Activated CD4-positive, alpha-beta T cell treated with anti-CD3 and anti-CD28 coated beads, Interleukin-2, amount 10 ng/mL, durations not matched to agents 7 days and 5 days (primary cell): ENCODE results near the gene APBB2. TPM values are rescaled to one million over a fixed set of nuclear protein-coding genes. Genes with fewer than 3 reads are reported as not detected.

Experiments
- CTCF ChIA-PET: fragments of 350-600 bp; sonication (Branson Sonifier 250); formaldehyde crosslinking; loops from one replicate; lab custom pipeline; 2021; ENCODE audit warnings: antibody characterized with exemption; lab: Charles Lee
- POLR2A ChIA-PET: fragments of 350-600 bp; sonication (Branson Sonifier 250); formaldehyde crosslinking; loops from one replicate; lab custom pipeline; 2021; ENCODE audit warnings: antibody characterized with exemption; lab: Charles Lee
- DNase-seq: peaks from one replicate; pipeline ENCODE4 v3.0.0-alpha.2; 2020
- H3K27ac Mint-ChIP-seq: one replicate; pipeline ENCODE4 v1.8.0; 2021; ENCODE audit warnings: mild to moderate bottlenecking, moderate library complexity, mixed read lengths
- H3K27me3 Mint-ChIP-seq: one replicate; pipeline ENCODE4 v1.8.0; 2021; ENCODE audit warnings: mixed read lengths
- H3K36me3 Mint-ChIP-seq: one replicate; pipeline ENCODE4 v1.8.0; 2021; ENCODE audit warnings: low read depth, mixed read lengths
- H3K4me1 Mint-ChIP-seq: one replicate; pipeline ENCODE4 v1.8.0; 2021; ENCODE audit warnings: mixed read lengths
- H3K4me3 Mint-ChIP-seq: one replicate; pipeline ENCODE4 v1.8.0; 2021; ENCODE audit warnings: mild to moderate bottlenecking, moderate library complexity, mixed read lengths
- H3K9me3 Mint-ChIP-seq: one replicate; pipeline ENCODE4 v1.8.0; 2021; ENCODE audit warnings: mixed read lengths
- total RNA-seq, 2 experiments: library from RNA; stranded (reverse); gene quantifications; one replicate each; pipeline ENCODE4 v1.2.3, GENCODE V29; 2021

Gene APBB2
- total RNA-seq, 2 experiments from 2014 or later, result 0.45 to 0.62 TPM

GRCh38 chr4:40875507-40876150, 338.7 kb downstream of the APBB2 start:
- CTCF ChIA-PET, result no interaction called here
- H3K27me3 Mint-ChIP-seq, result peaks cover 18% of the 10 kb centered on the region

DNA sequence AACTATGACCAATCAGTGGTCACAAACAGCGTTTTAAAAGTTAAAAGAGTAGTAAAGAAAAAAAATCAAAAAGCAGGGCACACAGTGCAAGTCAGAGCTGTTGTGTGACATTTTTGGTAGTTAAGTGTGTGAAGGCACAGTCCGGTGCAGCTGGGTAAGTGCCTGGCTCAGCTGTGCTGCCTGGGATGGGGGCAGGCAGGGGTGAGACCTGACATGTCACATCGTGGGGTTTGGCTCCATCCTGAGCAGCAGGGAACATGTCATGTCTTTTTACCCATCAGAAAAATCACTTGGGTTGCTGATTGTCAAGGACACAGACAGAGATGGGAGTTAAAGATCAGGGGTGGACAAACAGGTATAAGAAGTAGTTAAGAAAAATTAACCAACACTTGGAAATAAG, 339.4 kb downstream of the APBB2 start:
- ChIA-PET POLR2A (interaction anchor here (0.6 kb wide), 1 partner anchor 33 kb away, joined by 5 read pairs; no protein-coding TSS in a partner anchor), CTCF (interaction anchor here (1.0 to 1.3 kb wide), 2 partner anchors 11 to 16 kb away, joined by 3 read pairs; no protein-coding TSS in a partner anchor)
- no peak for DNase-seq
- Mint-ChIP-seq H3K36me3 (no peaks in the 10 kb centered on the region), H3K27ac (no peak overlapping the region), H3K27me3 (peaks cover 12% of the 10 kb centered on the region), H3K9me3 (no peaks in the 10 kb centered on the region), H3K4me1 (peaks cover 4% of the 10 kb centered on the region), H3K4me3 (no peak overlapping the region)

More at GRCh38 chr4:40875507-40876150, 338.7 kb downstream of the APBB2 start:
- H3K4me1 Mint-ChIP-seq, result peaks cover 4% of the 10 kb centered on the region
- POLR2A ChIA-PET, result no interaction called here
- no peak for DNase-seq
- no peak overlapping the region for H3K27ac Mint-ChIP-seq
- no peaks in the 10 kb centered on the region for H3K36me3 Mint-ChIP-seq
- H3K4me3 Mint-ChIP-seq, result no peak overlapping the region
- no peaks in the 10 kb centered on the region for H3K9me3 Mint-ChIP-seq

GRCh38 chr4:40874331-40874730, 340.0 kb downstream of the APBB2 start:
- CTCF ChIA-PET, result interaction anchor here (1.0 to 1.3 kb wide), 2 partner anchors 11 to 17 kb away, joined by 3 read pairs; no protein-coding TSS in a partner anchor
- POLR2A ChIA-PET, result interaction anchor here (0.6 kb wide), 1 partner anchor 34 kb away, joined by 5 read pairs; no protein-coding TSS in a partner anchor

GRCh38 chr4:40871695-40872250, 342.6 kb downstream of the APBB2 start:
- ChIA-PET POLR2A (no interaction called here), CTCF (no interaction called here)
- Mint-ChIP-seq H3K36me3 (no peaks in the 10 kb centered on the region), H3K9me3 (no peaks in the 10 kb centered on the region), H3K4me1 (peaks cover 4% of the 10 kb centered on the region), H3K4me3 (no peak overlapping the region), H3K27ac (no peak overlapping the region), H3K27me3 (peaks cover 11% of the 10 kb centered on the region)
- DNase-seq, result no peak

More at GRCh38 chr4:40874331-40874730, 340.0 kb downstream of the APBB2 start:
- Mint-ChIP-seq H3K9me3 (no peaks in the 10 kb centered on the region), H3K27ac (no peak overlapping the region), H3K27me3 (peaks cover 12% of the 10 kb centered on the region), H3K4me3 (no peak overlapping the region), H3K36me3 (no peaks in the 10 kb centered on the region), H3K4me1 (peaks cover 4% of the 10 kb centered on the region)
- no peak for DNase-seq

DNA sequence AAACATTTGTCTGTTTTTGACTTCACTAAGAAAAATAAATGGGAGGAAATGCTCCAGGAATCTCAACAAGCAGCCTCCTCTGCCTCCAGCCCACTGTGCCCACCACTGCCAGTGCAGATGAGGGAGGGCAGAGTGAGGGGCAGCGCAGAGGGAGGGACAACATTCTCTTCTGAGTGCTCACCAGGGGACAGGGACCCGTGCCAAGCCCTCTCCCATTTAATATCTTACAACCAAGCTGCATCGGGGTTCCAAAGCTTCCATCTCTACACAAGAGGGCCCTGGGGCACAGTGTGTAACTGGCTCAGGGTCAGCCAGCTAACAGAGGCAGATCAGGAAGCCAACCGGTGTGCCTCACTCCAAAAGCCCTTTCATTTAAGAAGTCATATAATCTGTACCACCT, 344.2 kb downstream of the APBB2 start:
- ChIA-PET CTCF (no interaction called here), POLR2A (no interaction called here)
- Mint-ChIP-seq H3K36me3 (no peaks in the 10 kb centered on the region), H3K9me3 (no peaks in the 10 kb centered on the region), H3K27me3 (peaks cover 12% of the 10 kb centered on the region), H3K4me1 (no peaks in the 10 kb centered on the region), H3K4me3 (no peak overlapping the region), H3K27ac (no peak overlapping the region)
- no peak for DNase-seq

DNA sequence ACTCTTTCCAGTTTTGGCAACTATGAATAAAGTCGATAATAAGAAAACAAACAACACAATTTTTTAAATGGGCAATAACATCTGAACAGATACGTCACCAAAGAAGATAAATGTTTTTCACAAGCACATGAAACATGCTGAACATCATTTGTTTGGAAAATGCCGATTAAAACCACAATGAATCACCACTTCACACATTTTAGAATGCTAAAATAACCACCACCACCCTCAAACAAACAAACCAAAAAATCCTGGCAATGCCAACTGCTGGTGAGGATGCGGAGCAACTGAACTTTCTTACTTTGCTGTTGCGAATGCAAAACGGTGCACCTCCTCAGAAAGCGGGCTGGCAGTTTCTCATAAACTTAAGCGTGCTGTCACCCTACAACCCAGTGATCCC, 348.6 kb downstream of the APBB2 start:
- Mint-ChIP-seq H3K9me3 (no peaks in the 10 kb centered on the region), H3K27me3 (peaks cover 13% of the 10 kb centered on the region), H3K4me1 (no peaks in the 10 kb centered on the region), H3K4me3 (no peak overlapping the region), H3K27ac (no peak overlapping the region), H3K36me3 (no peaks in the 10 kb centered on the region)
- no peak for DNase-seq
- CTCF ChIA-PET, result no interaction called here
- POLR2A ChIA-PET, result no interaction called here

- H3K9me3 Mint-ChIP-seq, result no peaks in the 10 kb centered on the region
- ChIA-PET CTCF (interaction anchor here (0.7 kb wide), 2 partner anchors 19 to 215 kb away, joined by 3 read pairs; no protein-coding TSS in a partner anchor), POLR2A (no interaction called here)
- no peaks in the 10 kb centered on the region for H3K36me3 Mint-ChIP-seq
- H3K4me3 Mint-ChIP-seq, result no peak overlapping the region
- H3K4me1 Mint-ChIP-seq, result no peaks in the 10 kb centered on the region
- H3K27me3 Mint-ChIP-seq, result peaks cover 16% of the 10 kb centered on the region
- H3K27ac Mint-ChIP-seq, result no peak overlapping the region
- no peak for DNase-seq
These were observed 349.8 kb downstream of the APBB2 start for GRCh38 chr4:40864531-40864930.

GRCh38 chr4:40858962-40859361, 355.4 kb downstream of the APBB2 start:
- no peak for DNase-seq
- POLR2A ChIA-PET, result no interaction called here
- H3K27me3 Mint-ChIP-seq, result peaks cover 47% of the 10 kb centered on the region
- H3K36me3 Mint-ChIP-seq, result no peaks in the 10 kb centered on the region
- CTCF ChIA-PET, result interaction anchor here (0.5 kb wide), 1 partner anchor 349 kb away, joined by 3 read pairs; no protein-coding TSS in a partner anchor
- no peak overlapping the region for H3K27ac Mint-ChIP-seq
- H3K9me3 Mint-ChIP-seq, result no peaks in the 10 kb centered on the region
- peaks cover 16% of the 10 kb centered on the region for H3K4me1 Mint-ChIP-seq
- H3K4me3 Mint-ChIP-seq, result no peak overlapping the region

DNA sequence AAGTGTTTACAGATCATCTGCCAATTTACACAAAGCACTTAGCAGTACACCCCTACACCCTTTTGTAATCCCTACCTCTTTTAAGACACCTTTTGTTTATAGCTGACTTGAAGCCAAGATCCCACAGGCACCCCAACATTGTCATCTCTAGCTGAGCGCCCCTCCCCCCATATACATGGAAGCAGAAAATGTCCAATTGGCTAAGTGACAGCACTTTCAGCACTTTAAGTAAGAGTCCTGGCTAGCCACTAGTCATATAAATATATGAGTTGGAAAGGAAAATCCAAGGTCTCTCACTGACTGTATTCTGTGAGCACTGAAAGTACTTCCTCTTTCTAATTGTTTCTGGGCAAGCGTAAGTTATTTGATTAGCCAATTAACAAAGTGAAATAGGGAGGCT, 356.4 kb downstream of the APBB2 start:
- Mint-ChIP-seq H3K27ac (no peak overlapping the region), H3K36me3 (no peaks in the 10 kb centered on the region), H3K4me3 (no peak overlapping the region), H3K27me3 (peaks cover 48% of the 10 kb centered on the region), H3K4me1 (peaks cover 16% of the 10 kb centered on the region), H3K9me3 (no peaks in the 10 kb centered on the region)
- no peak for DNase-seq
- CTCF ChIA-PET, result interaction anchor here (0.9 kb wide), 1 partner anchor 802 kb away, joined by 3 read pairs; no protein-coding TSS in a partner anchor
- POLR2A ChIA-PET, result no interaction called here

DNA sequence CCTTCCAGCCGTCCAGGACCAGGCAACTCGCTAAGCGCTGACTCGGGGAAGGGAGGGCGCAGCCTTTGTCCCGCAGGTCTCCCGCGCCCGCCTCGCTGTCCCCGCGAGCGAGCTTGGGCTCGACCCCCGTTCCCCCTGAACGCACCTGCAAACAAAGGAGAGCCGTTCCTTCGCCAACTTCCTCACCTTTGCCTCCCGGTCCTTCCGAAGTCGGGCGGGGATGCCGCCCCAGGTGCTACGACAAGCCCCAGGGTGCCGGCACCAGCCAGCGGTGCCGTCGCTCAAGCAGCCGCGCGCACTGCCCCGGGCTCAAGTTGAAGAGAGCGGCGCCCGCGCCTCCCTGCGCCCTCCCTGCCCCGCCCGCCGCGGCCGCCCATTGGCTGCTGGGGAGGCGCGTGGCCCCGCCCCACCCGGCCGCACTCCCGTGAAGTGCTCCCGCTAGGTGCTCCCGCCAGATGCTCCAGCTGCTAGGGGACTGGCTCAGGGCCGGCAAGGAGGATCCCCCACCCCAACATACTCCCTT, 357.4 kb downstream of the APBB2 start:
- H3K4me1 Mint-ChIP-seq, result peaks cover 16% of the 10 kb centered on the region
- ChIA-PET POLR2A (no interaction called here), CTCF (no interaction called here)
- peak overlapping the region; percentile 60 for H3K4me3 Mint-ChIP-seq
- DNase-seq, result peak; percentile 53
- no peak overlapping the region for H3K27ac Mint-ChIP-seq
- H3K9me3 Mint-ChIP-seq, result no peaks in the 10 kb centered on the region
- no peaks in the 10 kb centered on the region for H3K36me3 Mint-ChIP-seq
- H3K27me3 Mint-ChIP-seq, result peaks cover 49% of the 10 kb centered on the region

DNA sequence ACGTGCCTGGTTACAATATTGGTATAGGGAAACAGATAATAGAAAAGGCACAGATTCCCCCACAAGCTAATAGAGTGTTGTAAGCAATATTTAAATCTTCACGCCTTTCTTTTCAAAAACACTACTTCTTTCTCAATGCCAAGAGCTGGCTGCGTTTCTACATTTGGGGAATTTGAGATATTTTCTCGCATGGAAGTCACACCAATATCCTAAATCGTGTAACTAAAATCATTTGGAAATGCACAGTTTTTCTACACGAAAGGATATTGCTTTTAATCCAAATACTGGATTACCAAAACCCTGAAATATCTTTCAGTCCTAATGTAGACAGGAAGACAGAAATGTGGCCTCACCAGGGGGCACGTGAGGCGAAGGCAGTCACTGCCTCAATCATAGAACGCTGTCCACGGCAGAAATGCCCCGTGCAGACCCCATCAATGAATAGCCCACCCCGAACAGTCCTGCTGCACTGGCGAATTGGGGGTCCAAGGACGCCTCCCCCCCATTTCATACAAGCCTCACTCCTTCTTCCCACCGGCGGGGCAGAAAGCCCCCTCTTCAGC, 358.0 kb downstream of the APBB2 start:
- Mint-ChIP-seq H3K27ac (no peak overlapping the region), H3K4me1 (peaks cover 16% of the 10 kb centered on the region), H3K27me3 (peaks cover 49% of the 10 kb centered on the region), H3K36me3 (no peaks in the 10 kb centered on the region), H3K9me3 (no peaks in the 10 kb centered on the region), H3K4me3 (peak overlapping the region; percentile 60)
- POLR2A ChIA-PET, result no interaction called here
- CTCF ChIA-PET, result no interaction called here
- DNase-seq, result no peak

GRCh38 chr4:40850496-40850895, 363.8 kb downstream of the APBB2 start:
- ChIA-PET CTCF (no interaction called here), POLR2A (no interaction called here)
- Mint-ChIP-seq H3K4me3 (no peak overlapping the region), H3K4me1 (no peaks in the 10 kb centered on the region), H3K9me3 (no peaks in the 10 kb centered on the region), H3K27me3 (peaks cover 26% of the 10 kb centered on the region), H3K36me3 (no peaks in the 10 kb centered on the region), H3K27ac (no peak overlapping the region)
- no peak for DNase-seq

DNA sequence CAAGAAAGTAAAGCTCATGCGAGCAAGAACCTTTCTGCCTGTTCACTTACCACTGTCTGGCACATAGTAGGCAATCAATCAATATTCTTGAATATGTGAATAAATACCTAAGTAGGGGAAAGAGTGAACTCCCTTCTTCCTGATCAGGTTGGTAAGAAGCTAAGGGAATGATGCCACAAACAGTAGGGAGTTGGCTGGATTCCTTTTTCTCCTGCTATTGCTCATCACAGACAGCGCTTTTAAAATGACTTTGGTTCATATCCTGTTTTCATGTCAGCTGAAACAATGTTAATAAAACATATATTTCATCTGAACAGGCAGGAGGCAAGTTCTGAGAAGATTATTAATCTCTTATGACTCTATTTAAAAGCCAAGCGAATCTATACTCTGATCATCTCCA, 365.4 kb downstream of the APBB2 start:
- peaks cover 19% of the 10 kb centered on the region for H3K27me3 Mint-ChIP-seq
- ChIA-PET CTCF (interaction anchor here (2.0 kb wide), 1 partner anchor 8 kb away, joined by 7 read pairs; no protein-coding TSS in a partner anchor), POLR2A (no interaction called here)
- H3K4me1 Mint-ChIP-seq, result no peaks in the 10 kb centered on the region
- no peaks in the 10 kb centered on the region for H3K36me3 Mint-ChIP-seq
- DNase-seq, result no peak
- no peak overlapping the region for H3K4me3 Mint-ChIP-seq
- no peaks in the 10 kb centered on the region for H3K9me3 Mint-ChIP-seq
- no peak overlapping the region for H3K27ac Mint-ChIP-seq
